Skeletal muscle cell (primary cell): ENCODE data around the gene SFMBT2.
A peak's percentile ranks its signal among the peaks of the same experiment; 100 is the strongest.

ENCODE experiments used
- DNase-seq: peaks from one replicate; pipeline ENCODE4 v3.0.0-alpha.2; 2010; ENCODE audit warnings: low read depth
- H3K4me3 ChIP-seq: 2 replicates; pipeline ENCODE4 v1.5.1; 2011; ENCODE audit warnings: low read depth, mild to moderate bottlenecking, control low read depth, low read length, moderate library complexity

Gene SFMBT2

DNA sequence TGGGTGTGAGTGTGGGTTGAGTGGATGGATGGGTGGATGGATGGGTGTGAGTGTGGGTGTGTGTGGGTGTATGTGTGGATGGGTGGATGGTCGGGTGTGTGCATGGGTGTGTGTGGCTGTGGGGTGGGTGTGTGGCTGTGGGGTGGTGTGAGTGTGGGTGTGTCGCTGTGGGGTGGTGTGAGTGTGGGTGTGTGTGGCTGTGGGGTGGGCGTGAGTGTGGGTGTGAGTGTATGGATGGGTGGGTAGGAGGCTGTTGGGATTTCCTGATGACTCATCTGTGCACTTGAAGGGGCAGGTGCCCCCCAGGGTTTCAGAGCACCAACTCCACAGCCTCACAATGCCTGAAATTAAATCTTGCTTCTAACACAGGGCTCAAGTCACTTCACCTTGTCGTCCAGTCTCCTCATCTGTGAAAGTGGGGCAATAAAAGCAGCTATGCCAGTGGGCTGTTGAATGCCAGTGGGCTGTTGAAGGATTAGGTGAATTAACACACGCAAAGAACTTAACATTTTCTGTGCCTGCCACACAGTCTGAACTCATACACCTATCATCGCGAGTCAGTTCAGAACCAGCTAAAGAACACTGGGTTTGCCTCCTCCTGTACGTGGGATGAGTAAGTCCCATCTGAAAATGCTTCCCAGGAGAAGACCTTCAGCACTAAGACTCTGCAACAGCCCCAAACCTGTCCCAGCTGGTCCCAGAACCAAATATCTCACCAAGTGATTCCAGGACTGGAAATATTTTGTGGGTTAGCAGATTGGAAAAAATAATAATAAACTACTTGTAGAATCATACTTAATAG lies 32.0 kb downstream of the SFMBT2 start:
- DNase-seq: no peak
- no peak overlapping the region for H3K4me3 ChIP-seq

DNA sequence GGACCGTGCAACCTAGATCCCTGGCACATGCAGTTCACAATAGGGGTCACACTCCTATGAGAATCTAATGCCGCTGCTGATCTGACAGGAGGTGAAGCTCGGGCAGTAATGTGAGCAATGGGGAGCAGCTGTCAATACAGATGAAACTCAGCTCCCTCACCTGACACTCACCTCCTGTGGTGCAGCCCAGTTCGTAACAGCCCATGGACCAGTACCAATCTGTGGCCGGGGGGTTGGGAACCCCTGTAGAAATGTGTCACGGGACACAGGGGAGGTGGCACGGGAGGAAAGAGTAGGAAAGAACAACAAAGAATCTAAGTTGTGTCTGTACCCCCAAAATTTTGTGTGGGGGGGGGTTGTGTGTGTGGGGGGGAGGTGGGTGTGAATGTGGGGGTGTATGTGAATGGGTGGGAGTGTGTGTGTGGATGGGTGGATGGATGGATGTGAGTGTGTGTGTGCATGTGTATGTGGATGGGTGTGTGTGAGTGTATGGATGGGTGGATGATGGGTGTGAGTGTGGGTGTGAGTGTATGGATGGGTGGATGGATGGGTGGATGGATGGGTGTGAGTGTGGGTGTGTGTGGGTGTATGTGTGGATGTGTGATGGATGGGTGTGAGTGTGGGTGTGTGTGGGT lies 33.1 kb downstream of the SFMBT2 start:
- no peak overlapping the region for H3K4me3 ChIP-seq
- DNase-seq: no peak

DNA sequence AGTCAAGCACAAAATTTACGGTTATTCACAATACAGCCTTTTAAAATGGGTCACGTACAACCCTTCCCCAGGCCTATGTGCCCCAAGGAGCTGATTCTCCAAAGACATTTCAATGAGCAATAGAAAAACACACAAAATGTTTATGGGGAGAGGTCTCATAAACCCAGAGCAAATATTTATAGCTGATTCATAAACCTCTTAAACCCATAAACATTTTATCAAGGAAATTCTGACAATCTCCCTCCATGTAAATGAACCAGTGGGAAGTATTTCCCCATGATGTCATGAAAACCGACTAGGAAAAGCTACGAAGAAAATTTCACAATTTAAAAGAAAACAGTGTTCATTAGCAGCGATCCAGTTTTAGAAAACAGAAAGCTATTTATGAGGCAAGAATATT lies 36.0 kb downstream of the SFMBT2 start:
- no peak overlapping the region for H3K4me3 ChIP-seq
- no peak for DNase-seq

DNA sequence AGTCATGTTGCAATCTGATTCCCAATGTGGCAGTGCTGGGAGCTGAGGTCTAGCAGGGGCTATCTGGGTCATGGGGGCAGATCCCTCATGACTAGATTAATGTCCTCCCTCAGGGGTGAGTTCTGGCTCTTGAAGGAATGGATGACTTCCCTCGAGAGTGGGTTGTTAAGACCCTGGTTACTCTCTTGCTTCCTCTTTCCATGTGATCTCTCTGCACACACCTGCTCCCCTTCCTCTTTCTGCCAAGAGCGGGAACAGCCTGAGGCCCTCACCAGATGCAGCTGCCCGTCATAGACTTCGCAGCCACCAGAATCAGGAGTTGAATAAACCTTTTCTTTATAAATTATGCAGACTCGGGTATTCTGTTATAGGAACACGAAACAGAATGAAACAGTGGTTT lies 37.8 kb downstream of the SFMBT2 start:
- no peak overlapping the region for H3K4me3 ChIP-seq
- no peak for DNase-seq

DNA sequence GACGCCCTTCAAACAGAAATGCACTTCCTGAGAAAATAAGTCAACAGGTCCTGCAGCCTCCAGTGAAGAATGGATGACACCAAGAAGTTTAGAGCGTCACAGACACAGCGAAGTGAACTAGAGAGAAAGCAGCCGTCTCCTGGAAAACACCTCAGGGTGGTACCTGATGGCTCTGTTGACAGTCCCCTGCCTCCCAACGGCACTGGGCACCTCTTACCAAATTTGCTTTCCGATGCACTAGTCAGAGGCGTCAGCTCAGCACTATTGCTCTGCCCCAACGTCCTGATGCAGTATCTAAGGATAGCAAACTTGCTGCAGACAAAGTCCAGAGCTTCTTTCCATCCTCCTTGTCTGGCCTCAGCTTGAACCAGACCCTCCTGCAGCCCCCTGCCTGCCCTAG lies 38.3 kb downstream of the SFMBT2 start:
- no peak for DNase-seq
- no peak overlapping the region for H3K4me3 ChIP-seq

DNA sequence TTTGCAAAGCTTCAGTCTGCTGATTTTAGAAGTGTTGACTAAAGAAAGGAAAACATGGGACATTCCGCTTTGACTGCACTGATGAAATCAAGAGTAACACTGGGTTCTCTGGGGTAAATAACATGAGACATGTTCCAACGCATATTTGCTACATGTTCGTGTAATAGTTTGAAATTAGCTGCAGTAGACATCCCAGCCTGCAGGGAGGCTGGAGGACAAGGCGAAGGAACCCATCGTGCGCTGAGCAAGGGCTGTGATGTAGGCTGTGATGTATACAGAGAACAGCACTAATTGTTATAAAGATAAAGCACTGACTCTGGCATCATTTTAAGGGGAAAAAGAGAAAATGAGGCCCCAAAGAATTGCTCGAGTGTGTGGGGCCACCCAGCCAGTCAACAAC lies 40.3 kb downstream of the SFMBT2 start:
- DNase-seq: no peak
- no peak overlapping the region for H3K4me3 ChIP-seq

DNA sequence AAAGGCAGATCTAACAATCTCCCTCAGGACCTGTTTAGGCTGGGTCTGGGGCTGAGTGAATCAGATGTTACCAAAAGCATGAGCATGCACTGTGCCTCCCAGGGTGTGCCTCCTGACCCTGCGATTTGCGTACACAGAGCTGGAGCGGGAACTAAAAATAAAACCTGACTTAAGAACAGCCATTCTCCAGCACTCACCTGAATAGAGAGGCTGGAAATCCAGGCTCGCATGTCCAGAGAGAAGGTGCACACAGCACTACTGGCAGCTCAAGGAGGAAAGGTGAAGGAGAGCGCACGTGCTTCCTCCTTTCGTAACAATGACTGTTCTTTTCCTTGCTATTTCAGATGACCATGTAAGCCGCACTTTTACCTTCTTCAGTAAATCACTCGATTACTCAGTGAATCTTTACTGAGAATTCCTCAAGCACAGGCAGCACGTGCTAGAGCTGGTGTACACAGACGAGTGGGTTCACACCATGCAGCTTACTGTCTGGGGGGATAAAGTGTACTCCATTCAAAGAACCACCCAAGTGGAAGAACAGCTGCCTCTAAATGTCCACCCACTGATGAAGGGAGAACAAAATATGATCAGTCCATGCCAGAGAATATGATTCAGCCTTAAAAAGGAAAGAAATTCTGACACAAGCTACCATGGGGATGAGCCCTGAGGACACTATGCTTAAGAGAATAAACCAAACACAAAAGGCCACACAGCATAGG lies 45.6 kb downstream of the SFMBT2 start:
- DNase-seq: peak; percentile 14
- H3K4me3 ChIP-seq: no peak overlapping the region

DNA sequence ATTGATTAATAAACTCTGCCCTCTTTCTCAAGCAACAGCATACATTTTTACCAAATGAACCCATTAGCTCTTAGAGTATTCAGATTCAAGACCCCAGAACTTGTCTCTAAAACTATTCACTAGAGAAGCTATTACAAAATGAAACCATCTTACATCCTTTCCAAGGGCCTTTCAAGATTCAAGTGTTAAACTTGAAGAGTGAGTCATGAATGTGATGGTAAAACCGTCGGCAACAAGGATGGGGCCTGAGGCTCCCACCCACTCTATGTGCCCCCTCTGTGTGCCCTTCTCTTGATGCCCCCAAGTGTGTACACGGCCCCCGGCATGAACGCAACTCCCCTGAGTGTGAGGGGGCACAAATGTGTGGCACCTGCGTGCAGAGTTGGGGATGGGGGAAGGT lies 46.4 kb downstream of the SFMBT2 start:
- no peak overlapping the region for H3K4me3 ChIP-seq

DNA sequence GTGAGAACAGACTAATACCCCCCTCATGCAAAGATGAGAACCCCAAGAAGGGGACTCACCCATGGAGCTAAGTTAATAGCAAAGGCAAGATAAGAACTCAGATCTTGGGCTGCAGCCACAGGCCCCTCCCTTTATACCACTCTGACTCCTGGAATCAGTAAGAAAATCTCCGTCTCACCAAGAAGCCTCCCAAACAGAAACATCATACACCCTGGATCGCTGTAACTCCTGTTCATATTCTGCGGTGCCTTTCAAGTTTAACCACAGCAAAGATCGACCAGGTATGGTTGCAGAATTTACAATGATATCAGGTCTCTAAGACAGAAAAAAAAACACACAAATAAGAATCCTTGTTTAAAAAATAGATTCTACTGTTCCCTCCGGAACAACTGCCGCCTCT lies 47.1 kb downstream of the SFMBT2 start:
- DNase-seq: no peak
- no peak overlapping the region for H3K4me3 ChIP-seq

More for the DNA sequence above, 46.4 kb downstream of the SFMBT2 start:
- no peak for DNase-seq

DNA sequence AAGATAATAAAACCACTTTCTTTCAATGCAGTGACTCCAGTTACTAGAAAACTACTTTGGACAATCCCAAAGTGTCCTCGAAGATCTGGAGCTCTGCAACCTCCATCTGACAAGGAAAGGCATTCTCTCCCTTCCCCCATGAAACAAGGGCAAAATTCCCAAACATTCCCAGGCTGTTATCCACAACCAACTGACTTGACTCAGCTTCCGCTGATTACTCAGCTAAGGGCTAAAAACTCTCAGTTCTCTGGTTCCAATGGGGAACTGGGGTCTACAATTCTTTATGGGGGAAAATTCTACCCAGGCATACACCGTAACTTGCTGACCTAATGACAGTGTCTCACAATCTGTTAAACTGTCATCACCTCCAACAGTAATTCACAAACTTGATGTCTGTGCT lies 48.4 kb downstream of the SFMBT2 start:
- no peak overlapping the region for H3K4me3 ChIP-seq
- no peak for DNase-seq

DNA sequence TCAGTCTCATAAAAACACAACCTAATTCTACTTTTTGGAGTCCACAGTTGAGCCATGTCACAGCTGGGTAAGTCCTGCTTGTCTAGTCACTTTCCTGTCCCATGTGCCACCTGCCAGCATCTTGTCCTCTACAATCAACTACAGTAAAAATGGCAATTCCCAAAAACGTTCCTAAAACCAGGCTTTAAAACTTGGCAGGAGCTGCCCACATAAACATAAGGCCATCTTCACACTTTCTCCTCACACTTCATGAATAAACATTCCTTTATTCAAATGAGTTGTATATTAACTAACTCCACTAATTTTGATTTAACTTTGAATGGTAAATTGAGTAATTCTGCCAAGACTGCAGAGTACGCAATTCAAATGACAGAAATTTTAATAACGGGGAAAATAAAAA lies 49.5 kb downstream of the SFMBT2 start:
- no peak for DNase-seq
- no peak overlapping the region for H3K4me3 ChIP-seq

DNA sequence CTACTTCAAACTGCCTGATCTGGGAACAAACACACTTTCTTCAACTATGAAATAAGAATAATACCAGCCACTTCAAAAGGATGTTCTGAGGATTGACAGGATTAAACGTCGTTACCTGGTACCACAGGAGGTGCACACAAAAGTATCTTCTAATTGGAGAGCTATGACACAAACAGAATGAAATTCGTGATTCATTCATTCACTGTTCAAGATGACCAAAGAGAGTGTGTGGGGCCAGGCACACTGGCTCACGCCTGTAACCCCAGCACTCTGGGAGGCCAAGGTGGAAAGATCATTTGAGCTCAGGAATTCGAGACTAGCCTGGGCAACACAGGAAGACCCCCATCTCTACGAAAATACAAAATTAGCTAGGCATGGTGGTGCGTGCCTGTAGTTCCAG lies 50.9 kb downstream of the SFMBT2 start:
- no peak for DNase-seq
- no peak overlapping the region for H3K4me3 ChIP-seq

DNA sequence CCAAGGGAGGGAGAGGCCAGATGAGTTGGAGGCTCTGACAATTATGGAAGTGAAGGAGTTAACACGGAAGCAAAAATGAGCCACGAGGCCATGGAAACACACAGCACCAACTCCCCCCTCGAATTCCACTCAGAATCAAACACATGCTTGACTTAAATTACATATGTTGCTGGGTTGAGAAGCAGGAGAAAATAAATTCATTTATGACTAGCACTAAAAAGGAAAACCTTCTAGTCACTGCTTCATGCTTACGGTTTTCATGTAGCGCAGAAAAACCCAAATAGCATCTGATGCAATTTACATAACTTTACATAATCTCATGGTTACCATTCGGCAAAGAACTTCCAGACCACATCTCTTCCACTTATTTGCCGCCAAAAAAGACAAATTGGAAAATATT lies 51.5 kb downstream of the SFMBT2 start:
- no peak overlapping the region for H3K4me3 ChIP-seq
- DNase-seq: no peak

DNA sequence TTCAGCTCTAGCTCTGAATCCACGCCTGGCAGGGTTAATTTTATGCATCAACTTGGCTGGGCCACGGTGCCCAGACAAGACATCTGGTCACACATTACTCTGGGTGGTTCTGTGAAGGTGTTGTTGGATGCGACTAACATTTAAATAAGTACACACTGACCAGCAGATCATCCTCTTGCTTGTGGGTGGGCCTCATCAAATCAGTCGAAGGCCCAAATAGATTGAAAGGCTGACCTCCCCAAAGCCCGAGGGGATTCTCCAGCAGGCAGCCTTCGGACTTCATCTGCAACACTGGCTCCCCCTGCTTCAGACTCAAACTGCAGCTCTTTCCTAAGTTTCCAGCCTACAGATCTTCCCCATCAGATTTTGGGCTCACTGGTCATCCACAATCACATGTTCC lies 53.6 kb downstream of the SFMBT2 start:
- no peak overlapping the region for H3K4me3 ChIP-seq
- no peak for DNase-seq

DNA sequence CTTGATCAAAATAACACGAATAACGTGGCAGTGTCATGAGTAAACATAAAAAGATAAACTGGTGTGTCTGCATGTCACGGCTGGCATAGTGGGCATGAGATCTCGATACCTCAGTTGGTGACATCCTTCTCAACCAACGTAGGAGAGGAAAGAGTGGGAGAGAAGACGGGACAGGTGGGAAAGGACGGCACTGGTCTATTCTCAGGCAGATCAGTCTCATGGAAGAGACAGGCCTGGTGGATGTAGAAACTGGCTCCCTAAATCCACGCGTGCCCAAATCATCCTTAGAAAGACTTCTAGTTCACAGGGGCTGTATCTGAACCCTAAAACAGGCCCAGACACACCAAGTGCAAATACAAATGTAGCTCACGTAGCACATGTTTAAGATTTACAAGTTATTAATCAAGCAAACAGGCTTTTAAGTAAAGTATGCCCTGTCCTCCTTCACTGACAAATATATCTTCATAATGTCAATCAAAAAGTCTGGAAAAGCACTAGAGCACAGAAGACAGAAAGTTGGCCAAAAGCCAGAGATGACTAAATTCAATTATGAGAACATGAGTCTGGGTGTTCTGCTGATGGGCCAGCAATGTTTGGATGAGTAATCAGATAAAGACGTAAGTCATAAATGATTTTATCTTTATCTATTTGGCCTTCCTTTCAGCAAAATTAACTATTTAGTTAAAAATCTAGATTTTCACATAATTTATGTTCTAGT lies 56.3 kb downstream of the SFMBT2 start:
- no peak overlapping the region for H3K4me3 ChIP-seq
- DNase-seq: peak; percentile 42

DNA sequence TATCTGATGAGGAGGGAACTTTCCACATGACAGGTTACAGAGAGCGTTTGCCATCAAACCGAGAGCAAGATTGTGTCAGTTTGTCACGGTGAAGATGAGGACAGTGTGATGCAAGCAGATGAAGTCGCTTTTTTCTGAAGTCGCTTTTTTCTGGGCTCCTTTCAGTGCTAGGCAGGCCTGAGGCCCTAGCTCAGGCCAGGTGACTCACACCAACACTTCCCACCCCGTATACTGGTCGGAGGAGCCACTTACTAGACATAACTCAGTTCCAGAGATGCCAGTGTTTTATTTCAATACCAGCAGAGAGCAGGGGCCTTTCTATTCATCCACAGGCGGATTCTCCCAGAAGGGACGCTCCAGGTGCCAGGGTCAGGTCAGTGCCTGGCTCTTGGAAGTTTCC lies 58.9 kb downstream of the SFMBT2 start:
- H3K4me3 ChIP-seq: no peak overlapping the region
- no peak for DNase-seq

DNA sequence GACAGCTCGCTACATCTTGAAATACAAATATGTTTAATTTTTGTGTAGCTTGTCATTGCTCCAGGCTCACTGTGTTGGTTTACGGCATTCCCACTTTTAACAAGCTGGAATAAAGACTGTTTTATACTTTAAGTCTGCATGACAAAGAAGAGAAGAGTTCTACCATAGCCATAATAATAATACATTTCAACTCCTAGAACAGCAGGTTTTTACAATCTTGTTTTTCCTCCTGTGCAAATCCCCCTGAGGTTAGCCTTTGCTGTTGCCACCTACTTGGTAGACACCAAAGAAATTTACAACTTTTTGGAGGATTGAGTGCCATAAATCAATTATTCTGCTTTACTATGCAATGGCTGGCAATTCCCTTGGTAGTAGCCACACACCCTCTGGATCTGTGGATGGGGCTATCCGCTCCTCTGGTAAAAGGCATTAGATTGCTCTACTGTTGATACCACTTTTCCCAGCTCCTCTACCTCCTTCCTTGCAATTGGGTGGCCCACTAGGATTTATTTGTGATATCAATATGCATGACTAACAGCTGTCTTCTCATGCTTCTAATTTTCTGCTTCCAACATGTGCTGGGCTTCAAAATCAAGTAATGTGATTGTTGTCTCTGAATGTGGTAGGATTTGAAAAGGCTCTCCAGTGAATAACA lies 60.2 kb downstream of the SFMBT2 start:
- DNase-seq: no peak

DNA sequence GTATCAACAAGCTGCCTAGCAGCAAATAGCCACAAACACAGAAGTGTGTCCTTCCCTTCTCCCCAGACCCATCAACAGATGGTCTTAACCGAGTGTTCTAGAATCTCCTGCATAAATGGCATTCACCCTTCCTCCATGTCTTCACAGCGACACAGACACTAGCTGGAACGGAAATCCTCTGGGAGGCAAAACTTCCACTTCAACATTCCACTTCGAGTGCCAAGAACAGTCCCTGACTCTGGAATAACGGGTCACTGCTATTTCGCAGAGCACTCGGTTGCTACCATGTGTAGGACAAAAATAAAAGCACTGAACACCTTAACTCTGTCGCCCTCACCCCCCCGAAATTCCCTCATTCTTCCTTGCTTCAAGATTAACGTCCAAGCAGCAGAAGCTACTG lies 65.1 kb downstream of the SFMBT2 start:
- DNase-seq: no peak
- H3K4me3 ChIP-seq: no peak overlapping the region

More for the DNA sequence above, 60.2 kb downstream of the SFMBT2 start:
- H3K4me3 ChIP-seq: no peak overlapping the region

DNA sequence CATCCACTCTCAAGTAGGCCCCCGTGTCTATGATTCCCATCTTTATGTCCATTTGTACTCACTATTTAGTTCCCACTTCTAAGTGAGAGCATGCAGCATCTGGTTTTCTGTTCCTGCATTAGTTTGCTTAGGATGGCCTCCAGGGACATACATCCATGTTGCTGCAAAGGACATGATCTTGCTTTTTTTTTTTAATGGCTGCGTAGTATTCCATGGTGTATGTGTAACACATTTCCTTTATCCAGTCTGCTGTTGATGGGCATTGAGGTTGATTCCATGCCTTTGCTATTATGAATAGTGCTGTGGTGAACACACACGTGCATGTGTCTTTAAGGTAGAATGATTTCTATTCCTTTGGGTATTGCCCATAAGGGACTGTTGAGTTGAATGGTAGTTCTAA lies 67.8 kb downstream of the SFMBT2 start:
- no peak overlapping the region for H3K4me3 ChIP-seq
- DNase-seq: no peak
